Activated T-helper 17 cell treated with anti-CD3 and anti-CD28 coated beads, Interleukin-2, amount 50 U/mL, for 72 hours (primary cell): ENCODE results near the gene ANKFN1. TPM values are rescaled to one million over a fixed set of nuclear protein-coding genes. Genes with fewer than 3 reads are reported as not detected.
A peak's percentile ranks its signal among the peaks of the same experiment; 100 is the strongest.
"Not testable (repeated sequence)": the region's sequence is repeated elsewhere in the genome, so short reads cannot be mapped to it uniquely, and the experiment has no call there.

ENCODE experiments used
- ATAC-seq: fragments of 150-1000 bp; cut with Tn5 transposase; replicated peaks from 2 replicates; pipeline ENCODE4 v1.10.0; 2021; ENCODE audit warnings: mild to moderate bottlenecking, moderate library complexity
- H3K27ac Mint-ChIP-seq: one replicate; pipeline ENCODE4 v1.8.0; 2022; ENCODE audit warnings: mixed read lengths
- H3K27me3 Mint-ChIP-seq: one replicate; pipeline ENCODE4 v1.8.0; 2022; ENCODE audit warnings: mixed read lengths
- H3K36me3 Mint-ChIP-seq: one replicate; pipeline ENCODE4 v1.8.0; 2022; ENCODE audit warnings: low read depth, mild to moderate bottlenecking, mixed read lengths
- H3K4me1 Mint-ChIP-seq: one replicate; pipeline ENCODE4 v1.8.0; 2022; ENCODE audit warnings: mixed read lengths
- H3K4me3 Mint-ChIP-seq: one replicate; pipeline ENCODE4 v1.8.0; 2022; ENCODE audit warnings: mild to moderate bottlenecking, mixed read lengths
- H3K9me3 Mint-ChIP-seq: one replicate; pipeline ENCODE4 v1.8.0; 2022; ENCODE audit warnings: mixed read lengths
- total RNA-seq, 2 donors: library from RNA; stranded (reverse); gene quantifications; one replicate each; pipeline ENCODE4 v1.2.3, GENCODE V29; 2022

ANKFN1 gene
- total RNA-seq, 2 donors from 2014 or later = 0.29 TPM; not detected in 1

DNA sequence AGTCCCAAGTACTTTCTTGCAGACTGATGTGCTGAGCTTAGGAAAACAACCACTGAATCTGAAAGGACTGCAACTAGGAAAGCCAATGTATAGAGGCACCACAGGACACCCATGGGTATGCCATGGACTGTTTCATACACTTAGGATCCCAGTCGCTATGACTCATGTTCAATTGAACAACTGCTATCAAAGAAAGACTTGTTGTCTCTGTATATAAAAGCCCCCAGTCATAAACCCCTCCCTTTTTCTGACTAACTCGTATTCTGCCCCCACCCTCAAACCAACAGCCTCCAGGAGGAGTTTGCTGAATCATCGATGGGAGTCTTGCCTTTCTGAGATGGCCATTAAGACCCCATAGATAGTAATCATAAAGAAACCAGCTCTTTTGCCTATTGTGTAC lies 205.4 kb downstream of the ANKFN1 start:
- no peaks in the 10 kb centered on the region for H3K4me1 Mint-ChIP-seq
- ATAC-seq = no peak
- no peak overlapping the region for H3K4me3 Mint-ChIP-seq
- H3K36me3 Mint-ChIP-seq = no peaks in the 10 kb centered on the region
- no peaks in the 10 kb centered on the region for H3K9me3 Mint-ChIP-seq
- H3K27ac Mint-ChIP-seq = no peak overlapping the region
- H3K27me3 Mint-ChIP-seq = peaks cover 13% of the 10 kb centered on the region

DNA sequence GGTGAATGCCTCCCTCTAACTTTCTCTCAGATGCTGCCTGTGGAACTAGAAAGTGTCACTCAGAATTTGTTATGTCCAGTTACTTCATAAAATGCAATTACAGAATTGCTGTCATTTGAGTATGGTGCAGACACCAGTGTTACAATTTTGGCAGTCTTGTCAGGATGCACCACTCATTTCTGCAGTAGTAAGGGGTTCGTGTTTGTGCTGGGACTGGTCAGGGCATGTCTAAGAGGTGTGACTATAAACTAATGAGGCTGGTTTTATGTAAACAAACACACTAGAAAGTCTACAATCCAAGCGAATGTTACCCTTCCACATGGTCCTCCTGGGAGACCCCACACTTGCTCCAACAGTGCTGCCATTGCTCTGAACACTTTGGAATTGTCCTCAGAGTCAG lies 206.2 kb downstream of the ANKFN1 start:
- ATAC-seq = no peak
- peaks cover 13% of the 10 kb centered on the region for H3K27me3 Mint-ChIP-seq
- H3K36me3 Mint-ChIP-seq = no peaks in the 10 kb centered on the region
- H3K9me3 Mint-ChIP-seq = no peaks in the 10 kb centered on the region
- no peak overlapping the region for H3K4me3 Mint-ChIP-seq
- H3K27ac Mint-ChIP-seq = no peak overlapping the region
- no peaks in the 10 kb centered on the region for H3K4me1 Mint-ChIP-seq

DNA sequence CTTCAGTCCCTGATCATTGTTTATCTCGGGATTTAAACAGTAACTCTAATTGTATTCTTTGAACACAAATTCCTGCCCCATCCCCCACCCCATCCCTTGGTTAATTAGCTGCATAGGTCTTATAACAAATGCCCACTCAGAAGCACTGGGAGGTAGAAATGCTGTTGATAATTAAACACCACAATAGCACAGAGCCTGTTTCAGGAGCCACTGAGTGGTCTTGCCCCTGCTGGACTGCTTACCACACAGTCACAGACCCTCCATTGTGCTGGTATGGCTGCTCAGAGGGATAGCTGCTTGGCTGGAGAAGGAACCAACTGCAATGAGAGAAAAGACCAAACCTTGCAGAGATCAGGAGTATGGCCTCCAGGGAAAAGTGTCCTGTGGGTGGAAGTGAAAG lies 214.1 kb downstream of the ANKFN1 start:
- no peaks in the 10 kb centered on the region for H3K4me1 Mint-ChIP-seq
- no peak overlapping the region for H3K27ac Mint-ChIP-seq
- no peak for ATAC-seq
- no peaks in the 10 kb centered on the region for H3K36me3 Mint-ChIP-seq
- H3K9me3 Mint-ChIP-seq = no peaks in the 10 kb centered on the region
- H3K27me3 Mint-ChIP-seq = peaks cover 13% of the 10 kb centered on the region
- H3K4me3 Mint-ChIP-seq = no peak overlapping the region

DNA sequence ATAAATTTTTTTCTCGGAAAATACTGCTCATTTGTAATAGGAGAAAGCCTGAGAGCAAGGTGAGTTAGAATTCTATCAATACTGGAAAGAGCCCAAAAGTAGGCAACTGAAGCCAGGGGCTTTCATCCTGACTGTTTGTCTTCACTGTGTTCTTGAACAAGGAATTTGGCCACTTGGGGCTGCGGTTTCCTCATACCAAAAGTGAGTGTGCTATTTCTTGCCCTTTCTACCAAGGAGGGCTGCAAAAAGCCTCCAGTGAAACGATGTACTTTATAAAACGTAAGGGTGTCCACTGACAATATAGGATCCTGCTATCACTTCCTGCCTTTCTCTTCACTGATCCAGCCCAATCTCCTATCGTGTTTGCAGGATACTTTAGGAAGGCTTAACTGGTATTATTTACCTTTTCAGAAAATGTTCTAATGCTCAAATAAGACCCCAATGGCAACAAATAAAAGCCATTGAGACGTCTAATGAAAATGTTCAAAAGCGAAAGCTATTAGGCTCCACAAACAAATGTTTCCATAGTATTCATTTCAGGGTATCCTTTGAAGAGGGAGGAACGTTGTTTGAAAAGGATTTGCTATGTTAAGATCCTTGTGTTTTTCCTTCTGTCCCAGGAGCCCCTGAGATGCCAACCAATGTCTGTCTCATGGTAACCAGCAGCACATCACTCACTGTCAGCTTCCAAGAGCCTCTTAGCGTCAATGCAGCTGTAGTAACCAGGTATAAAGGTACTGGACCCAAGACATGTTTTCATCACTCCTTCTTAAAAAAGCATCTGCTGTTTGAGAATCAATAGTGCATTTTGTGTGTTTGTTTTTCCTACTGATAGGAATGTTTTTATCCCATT lies 220.9 kb downstream of the ANKFN1 start:
- Mint-ChIP-seq H3K4me1 (no peaks in the 10 kb centered on the region), H3K27ac (no peak overlapping the region), H3K36me3 (no peaks in the 10 kb centered on the region), H3K27me3 (peaks cover 4% of the 10 kb centered on the region), H3K4me3 (no peak overlapping the region), H3K9me3 (no peaks in the 10 kb centered on the region)
- ATAC-seq = no peak

DNA sequence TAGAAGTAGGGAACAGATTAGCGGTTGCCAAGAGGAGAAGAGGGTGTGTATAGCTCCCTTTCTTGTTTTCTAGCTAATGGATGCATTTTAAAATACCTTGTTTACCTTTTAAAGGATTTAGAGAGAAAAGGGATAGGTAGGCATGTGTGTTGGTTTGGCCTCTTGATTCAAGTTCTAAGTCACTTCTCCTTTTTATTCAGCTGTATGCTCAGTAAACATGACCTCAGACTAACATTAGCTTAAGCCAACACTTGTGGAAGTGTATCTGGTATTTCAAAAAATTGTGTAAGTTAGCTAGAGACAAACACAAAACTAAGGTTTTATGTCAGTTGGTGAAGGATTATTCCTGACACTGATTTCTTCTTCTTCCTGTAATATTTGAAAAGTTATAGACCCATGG lies 236.1 kb downstream of the ANKFN1 start:
- no peaks in the 10 kb centered on the region for H3K27me3 Mint-ChIP-seq
- no peak overlapping the region for H3K4me3 Mint-ChIP-seq
- no peak overlapping the region for H3K27ac Mint-ChIP-seq
- H3K36me3 Mint-ChIP-seq = no peaks in the 10 kb centered on the region
- ATAC-seq = no peak
- H3K4me1 Mint-ChIP-seq = no peaks in the 10 kb centered on the region
- H3K9me3 Mint-ChIP-seq = no peaks in the 10 kb centered on the region

DNA sequence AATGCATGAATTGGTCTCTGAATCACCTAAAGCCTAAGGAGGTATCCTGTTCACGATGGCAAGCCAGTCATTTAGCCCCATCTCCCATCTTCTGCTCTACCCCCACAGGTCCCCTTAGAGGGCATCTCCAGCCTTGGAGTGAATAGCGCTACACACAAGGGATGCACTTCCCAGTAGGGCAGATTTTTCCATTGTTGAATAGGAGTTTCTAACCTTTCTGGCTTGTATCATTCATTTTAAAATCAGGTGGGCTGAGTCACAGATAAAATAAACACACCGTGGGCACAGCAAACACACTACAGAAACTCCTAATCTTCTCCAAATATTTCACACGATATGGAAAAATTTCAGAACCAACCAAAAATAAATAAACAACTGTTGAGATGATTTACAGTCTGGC lies 239.0 kb downstream of the ANKFN1 start:
- Mint-ChIP-seq H3K27me3 (no peaks in the 10 kb centered on the region), H3K27ac (no peak overlapping the region), H3K4me1 (no peaks in the 10 kb centered on the region), H3K9me3 (no peaks in the 10 kb centered on the region), H3K4me3 (no peak overlapping the region), H3K36me3 (no peaks in the 10 kb centered on the region)
- no peak for ATAC-seq

DNA sequence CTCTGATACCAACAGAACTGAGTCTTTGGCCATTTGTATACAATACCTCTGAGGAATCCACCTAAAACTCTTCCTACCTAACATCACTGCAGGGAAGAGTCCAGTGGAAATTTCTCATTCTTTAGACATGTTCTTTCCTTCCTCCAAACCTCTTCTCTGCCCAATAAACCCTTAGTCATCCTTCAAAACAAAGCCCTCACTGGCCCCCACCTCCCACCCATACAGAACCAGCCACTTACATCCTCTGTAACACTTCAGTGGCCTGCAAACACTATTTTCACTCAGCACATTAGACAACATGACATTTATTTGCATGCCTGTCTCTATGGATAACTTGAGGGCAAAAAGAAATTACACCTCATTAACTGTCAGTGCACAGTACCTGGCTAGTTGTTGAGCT lies 239.9 kb downstream of the ANKFN1 start:
- no peak overlapping the region for H3K27ac Mint-ChIP-seq
- no peaks in the 10 kb centered on the region for H3K36me3 Mint-ChIP-seq
- H3K9me3 Mint-ChIP-seq = no peaks in the 10 kb centered on the region
- no peaks in the 10 kb centered on the region for H3K27me3 Mint-ChIP-seq
- no peak for ATAC-seq
- no peak overlapping the region for H3K4me3 Mint-ChIP-seq
- no peaks in the 10 kb centered on the region for H3K4me1 Mint-ChIP-seq

DNA sequence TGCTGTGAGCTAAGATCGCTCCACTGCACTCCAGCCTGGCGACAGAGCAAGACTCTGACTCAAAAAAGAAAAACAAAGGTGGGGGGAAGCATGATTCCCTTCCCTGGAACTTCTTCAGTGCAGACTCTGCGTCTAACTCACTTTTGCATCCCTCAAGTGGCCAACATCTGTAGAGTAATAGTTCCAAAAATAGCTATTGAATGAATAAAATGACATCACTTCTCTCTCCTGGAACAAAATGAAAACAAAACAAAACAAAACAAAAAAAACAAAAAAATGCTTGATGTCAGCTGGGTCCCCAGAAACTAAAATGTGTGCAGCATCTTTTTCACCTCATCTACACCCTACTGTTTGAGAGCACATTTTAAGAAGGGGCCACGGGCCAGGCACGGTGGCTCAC lies 242.5 kb downstream of the ANKFN1 start:
- H3K27ac Mint-ChIP-seq = no peak overlapping the region
- no peaks in the 10 kb centered on the region for H3K9me3 Mint-ChIP-seq
- ATAC-seq = no peak
- no peak overlapping the region for H3K4me3 Mint-ChIP-seq
- H3K4me1 Mint-ChIP-seq = no peaks in the 10 kb centered on the region
- H3K36me3 Mint-ChIP-seq = no peaks in the 10 kb centered on the region
- no peaks in the 10 kb centered on the region for H3K27me3 Mint-ChIP-seq

DNA sequence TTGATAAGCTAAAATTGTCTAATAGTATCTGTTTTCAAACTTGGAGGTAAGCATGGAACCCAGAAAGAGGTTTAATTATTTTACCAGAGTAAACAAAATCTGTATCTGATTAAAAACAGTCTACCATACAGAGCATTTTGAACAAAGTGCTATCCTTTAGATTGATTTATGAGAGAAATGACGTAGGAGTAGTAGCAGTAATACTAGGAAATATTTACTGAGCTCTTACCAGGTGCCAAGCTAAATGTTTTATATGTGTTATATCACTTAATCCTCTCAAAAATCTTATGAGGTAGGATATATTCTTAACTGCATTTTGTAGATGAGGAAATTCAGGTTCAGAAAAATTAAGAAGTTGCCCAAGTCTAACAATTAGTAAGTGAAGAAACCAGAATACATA lies 253.8 kb downstream of the ANKFN1 start:
- Mint-ChIP-seq H3K27ac (no peak overlapping the region), H3K4me1 (no peaks in the 10 kb centered on the region), H3K27me3 (peaks cover 26% of the 10 kb centered on the region), H3K36me3 (no peaks in the 10 kb centered on the region), H3K4me3 (no peak overlapping the region), H3K9me3 (peaks cover 3% of the 10 kb centered on the region)
- ATAC-seq = no peak

DNA sequence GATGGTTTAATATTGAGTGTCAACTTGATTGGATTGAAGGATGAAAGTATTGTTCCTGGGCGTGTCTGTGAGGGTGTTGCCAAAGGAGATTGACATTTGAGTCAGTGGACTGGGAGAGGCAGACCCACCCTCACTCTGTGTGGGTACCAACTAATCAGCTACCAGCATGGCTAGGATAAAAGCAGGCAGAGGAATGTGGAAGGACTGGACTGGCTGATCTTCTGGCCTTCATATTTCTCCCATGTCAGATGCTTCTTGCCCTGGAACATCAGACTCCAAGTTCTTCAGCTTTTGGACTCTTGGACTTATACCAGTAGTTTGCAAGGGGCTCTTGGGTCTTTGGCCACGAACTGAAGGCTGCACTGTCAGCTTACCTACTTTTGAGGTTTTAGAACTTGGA lies 259.1 kb downstream of the ANKFN1 start:
- not testable (repeated sequence) for ATAC-seq, H3K36me3 Mint-ChIP-seq, H3K4me3 Mint-ChIP-seq, H3K27ac Mint-ChIP-seq, H3K4me1 Mint-ChIP-seq, H3K9me3 Mint-ChIP-seq
- H3K27me3 Mint-ChIP-seq = peaks cover 26% of the 10 kb centered on the region

DNA sequence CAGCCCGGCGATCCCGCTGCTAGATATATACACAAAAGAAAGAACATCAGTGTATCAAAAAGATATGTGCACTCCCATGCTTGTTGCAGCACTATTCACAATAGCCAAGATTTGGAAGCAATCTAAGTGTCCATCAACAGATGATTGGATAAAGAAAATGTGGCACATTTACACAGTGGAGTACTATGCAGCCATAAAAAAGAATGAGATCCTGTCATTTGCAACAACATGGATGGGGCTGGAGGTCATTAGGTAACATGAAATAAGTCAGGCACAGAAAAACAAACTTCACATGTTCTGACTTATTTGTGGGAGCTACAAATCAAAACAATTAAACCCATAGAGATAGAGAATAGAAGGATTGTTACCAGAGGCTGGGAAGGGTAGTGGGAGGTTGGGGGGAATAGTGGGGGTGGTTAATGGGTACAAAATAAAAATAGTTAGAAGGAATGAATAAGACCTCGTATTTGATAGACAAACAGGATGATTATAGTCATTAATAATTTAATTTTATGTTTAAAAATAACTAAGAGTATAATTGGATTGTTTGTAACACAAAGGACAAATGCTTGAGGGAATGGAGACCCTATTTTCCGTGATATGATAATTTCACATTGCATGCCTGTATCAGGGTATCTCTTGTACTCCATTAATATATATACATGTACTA lies 263.5 kb downstream of the ANKFN1 start:
- ATAC-seq = no peak
- no peak overlapping the region for H3K4me3 Mint-ChIP-seq

DNA sequence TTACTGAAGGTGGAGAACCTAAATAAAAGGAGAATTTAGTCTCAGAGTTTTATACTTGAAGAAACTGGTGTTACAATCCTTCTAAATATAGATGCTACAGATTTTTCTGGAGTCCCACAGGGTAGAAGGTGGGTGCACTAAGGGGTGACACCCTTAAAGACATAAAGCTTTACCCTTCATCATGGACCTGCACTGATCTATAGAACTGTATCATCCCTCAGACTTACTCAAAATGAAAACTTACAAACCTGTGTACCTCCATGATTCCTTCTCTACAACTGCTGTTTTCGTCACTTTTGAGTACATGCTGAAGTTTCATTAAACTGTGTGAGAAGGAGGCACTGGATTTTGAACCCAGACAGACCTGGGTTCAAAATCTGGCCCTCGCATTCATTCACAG lies 270.7 kb downstream of the ANKFN1 start:
- no peak overlapping the region for H3K27ac Mint-ChIP-seq
- no peak for ATAC-seq
- H3K4me1 Mint-ChIP-seq = no peaks in the 10 kb centered on the region
- H3K27me3 Mint-ChIP-seq = peaks cover 20% of the 10 kb centered on the region
- H3K9me3 Mint-ChIP-seq = no peaks in the 10 kb centered on the region
- H3K4me3 Mint-ChIP-seq = no peak overlapping the region
- H3K36me3 Mint-ChIP-seq = no peaks in the 10 kb centered on the region

More for the DNA sequence above, 263.5 kb downstream of the ANKFN1 start:
- Mint-ChIP-seq H3K4me1 (no peaks in the 10 kb centered on the region), H3K27me3 (peaks cover 30% of the 10 kb centered on the region), H3K27ac (no peak overlapping the region), H3K9me3 (peaks cover 8% of the 10 kb centered on the region), H3K36me3 (no peaks in the 10 kb centered on the region)

DNA sequence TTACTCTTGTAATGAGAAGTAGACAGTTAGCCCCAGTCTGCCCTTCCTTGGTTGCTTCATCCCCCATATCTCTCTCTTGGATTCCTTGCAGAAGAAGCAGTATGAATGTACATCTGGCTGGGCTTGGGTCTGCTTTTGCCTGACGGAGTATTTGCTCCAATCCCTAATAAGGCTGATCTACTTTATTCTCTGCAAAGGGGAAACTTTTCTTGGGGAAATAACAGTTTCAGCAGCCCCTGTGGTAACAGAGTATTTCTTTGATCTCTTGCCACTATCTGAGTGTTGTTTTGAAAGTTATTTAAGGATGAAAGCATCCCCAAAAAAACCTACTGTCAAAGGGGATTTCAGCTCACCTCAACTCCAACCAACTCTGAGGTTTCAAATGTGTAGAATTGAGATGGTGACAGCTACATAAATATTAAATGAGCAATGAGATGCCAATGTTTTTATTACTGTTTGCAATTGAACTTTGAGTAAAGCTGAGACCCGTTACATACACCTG lies 271.3 kb downstream of the ANKFN1 start:
- Mint-ChIP-seq H3K4me3 (no peak overlapping the region), H3K4me1 (no peaks in the 10 kb centered on the region), H3K27me3 (peaks cover 20% of the 10 kb centered on the region), H3K36me3 (no peaks in the 10 kb centered on the region), H3K9me3 (no peaks in the 10 kb centered on the region), H3K27ac (no peak overlapping the region)
- ATAC-seq = peak; percentile 42

DNA sequence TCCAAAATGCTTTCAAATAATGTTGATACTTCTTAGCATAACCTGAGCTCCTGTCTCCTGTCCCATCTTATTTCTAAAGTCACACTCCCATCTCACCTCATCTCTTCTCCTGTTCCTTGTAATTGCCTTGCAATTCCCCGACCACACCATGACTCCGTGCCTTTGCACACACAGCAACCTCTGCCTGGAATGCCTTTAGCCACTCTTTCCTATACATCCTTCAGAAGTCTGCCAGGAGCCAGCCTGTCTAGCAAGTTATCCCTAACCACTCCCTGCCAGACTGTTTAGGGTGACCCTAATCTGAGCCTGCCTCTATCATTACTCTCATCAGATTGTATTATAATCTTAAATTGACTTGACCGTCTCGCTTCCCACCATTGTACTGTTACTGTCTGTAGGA lies 272.2 kb downstream of the ANKFN1 start:
- Mint-ChIP-seq H3K27ac (no peak overlapping the region), H3K27me3 (peaks cover 16% of the 10 kb centered on the region), H3K4me1 (no peaks in the 10 kb centered on the region), H3K36me3 (no peaks in the 10 kb centered on the region), H3K9me3 (no peaks in the 10 kb centered on the region), H3K4me3 (no peak overlapping the region)
- ATAC-seq = no peak

DNA sequence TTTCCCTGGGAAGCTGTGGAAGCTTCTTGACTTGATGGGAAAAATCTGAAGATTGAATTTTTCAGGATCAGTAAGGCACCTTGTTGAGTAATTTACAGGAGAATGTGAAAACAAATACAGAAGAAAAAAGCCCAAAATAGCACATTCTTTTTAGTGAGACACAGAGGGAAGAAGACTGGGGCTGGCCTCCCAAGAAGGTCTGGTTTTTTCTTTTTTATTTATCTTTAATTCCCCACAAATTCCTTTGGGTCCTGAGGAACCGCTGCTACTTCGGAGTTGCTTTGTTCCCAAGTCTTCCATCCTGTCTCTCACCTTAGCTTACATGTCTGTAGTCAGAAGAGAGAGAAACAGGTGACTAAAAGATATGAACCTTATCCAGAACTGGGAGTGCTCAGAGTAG lies 273.6 kb downstream of the ANKFN1 start:
- no peak overlapping the region for H3K4me3 Mint-ChIP-seq
- ATAC-seq = no peak

More for the DNA sequence above, 273.6 kb downstream of the ANKFN1 start:
- H3K27ac Mint-ChIP-seq = no peak overlapping the region
- H3K9me3 Mint-ChIP-seq = no peaks in the 10 kb centered on the region
- no peaks in the 10 kb centered on the region for H3K36me3 Mint-ChIP-seq
- H3K27me3 Mint-ChIP-seq = peaks cover 22% of the 10 kb centered on the region
- H3K4me1 Mint-ChIP-seq = no peaks in the 10 kb centered on the region
